H1 (cell line): ENCODE results near the gene TBC1D22A.

ENCODE experiments used
- JUND ChIP-seq: IDR thresholded peaks from 2 replicates; pipeline ENCODE4 v1.6.1; 2011; ENCODE audit warnings: mild to moderate bottlenecking, improper control_type of control experiment, low read length
- TF ChIP-seq, protein P1 (sequence below): IDR thresholded peaks from 2 replicates; pipeline ENCODE4 v1.6.1; 2012; ENCODE audit warnings: inconsistent platforms

DNA sequence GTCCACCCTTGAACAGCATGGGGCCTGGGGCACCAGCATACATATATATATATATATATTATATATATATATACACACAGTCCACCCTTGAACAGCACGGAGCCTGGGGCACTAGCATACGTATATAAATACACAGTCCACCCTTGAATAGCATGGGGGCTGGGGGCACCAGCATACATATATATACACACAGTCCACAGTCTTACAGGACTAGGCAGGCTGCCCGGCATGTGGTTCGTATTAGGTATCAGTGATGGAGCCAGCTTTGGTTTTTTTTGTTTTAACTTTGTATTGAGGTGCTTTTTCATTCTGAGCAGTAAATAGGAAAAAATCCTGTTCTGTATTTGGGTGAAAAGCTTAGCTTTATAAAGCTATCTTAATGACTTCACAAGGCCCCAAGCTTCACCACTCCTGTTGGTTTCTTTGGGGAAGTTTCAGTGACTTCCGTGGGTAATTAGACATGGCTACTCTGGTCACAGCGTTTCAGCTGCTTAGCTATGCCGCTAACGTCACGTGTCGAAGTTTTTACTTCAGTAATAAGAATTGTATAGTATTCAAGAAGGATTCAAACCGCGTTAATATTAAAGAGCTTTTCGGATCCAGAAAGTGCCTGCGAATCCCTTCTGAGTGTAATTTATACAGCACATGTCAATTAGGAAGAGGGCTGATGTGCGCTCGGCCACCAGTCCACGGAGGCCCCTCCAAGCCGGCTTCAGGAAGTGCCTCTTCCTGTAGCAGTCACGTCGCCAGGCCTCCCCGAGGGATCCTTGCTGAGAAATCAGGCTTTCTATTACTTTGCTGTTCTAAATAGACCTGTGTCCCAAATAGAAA is 179.7 kb downstream of the TBC1D22A start:
- TF ChIP-seq, protein P1, sequence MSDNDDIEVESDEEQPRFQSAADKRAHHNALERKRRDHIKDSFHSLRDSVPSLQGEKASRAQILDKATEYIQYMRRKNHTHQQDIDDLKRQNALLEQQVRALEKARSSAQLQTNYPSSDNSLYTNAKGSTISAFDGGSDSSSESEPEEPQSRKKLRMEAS, result no peak
- TF ChIP-seq JUND, result no peak
